Astrocyte (in vitro differentiated cells and primary cell): ENCODE results near the gene GID8.

Source experiments
- CTCF ChIP-seq: IDR thresholded peaks from 2 replicates; pipeline ENCODE4 v1.5.1; 2011; ENCODE audit warnings: low read depth, mild to moderate bottlenecking, inconsistent platforms, low read length, moderate library complexity; ENCODE audit not compliant: insufficient read depth
- EZH2 ChIP-seq: IDR thresholded peaks from 2 replicates; pipeline ENCODE4 v1.6.1; 2012; ENCODE audit warnings: mild to moderate bottlenecking, low read length, inconsistent platforms; ENCODE audit not compliant: insufficient read depth

DNA sequence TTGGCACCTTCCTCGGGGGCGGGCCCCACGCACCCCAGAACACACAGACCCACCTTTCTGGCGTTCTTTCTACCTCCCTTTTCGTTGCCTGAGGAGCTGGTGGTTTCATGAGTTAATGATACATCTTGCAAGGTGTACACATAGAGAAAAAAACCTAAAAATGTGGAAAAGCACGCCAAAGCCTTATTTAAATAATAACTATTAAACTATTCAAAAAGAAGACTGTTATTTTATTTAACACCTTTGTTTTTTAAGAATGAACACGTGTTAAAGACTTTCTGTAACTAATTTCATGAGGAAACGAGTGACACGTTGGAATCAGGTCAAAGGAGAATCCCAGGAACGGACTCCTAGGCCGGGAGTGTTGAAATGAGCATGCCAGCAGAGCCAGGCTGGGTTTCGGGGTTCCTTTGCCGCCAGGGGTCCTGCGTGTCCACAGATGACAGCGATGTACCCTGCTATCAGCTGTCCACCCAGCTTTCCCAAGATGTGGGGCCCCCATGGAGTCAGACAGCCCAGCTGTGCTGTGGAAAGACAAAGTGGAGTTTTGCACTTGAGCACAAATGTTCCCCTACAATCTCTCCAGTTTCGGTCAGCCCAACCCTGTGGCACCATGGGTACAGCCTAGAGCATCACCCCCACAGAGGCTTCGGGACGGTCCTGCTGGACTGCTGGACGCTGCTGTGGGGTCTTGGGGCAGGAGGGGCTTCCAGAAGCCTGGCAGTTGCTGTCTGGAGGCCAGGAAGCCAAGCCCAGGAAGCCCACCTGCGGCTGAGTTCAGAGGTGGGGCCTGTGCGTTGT lies 30.6 kb downstream of the GID8 start:
- TF ChIP-seq CTCF (no peak), EZH2 (no peak)
